GM12864 (cell line): ENCODE data around the gene UBA1.

Experiments used
- DNase-seq: peaks from one replicate; pipeline ENCODE4 v3.0.0-alpha.2; 2011; ENCODE audit warnings: low read depth
- H3K4me3 ChIP-seq: 2 replicates; pipeline ENCODE4 v1.5.1; 2011; ENCODE audit warnings: mild to moderate bottlenecking, low read depth, low read length, control low read depth
- CTCF ChIP-seq: IDR thresholded peaks from 2 replicates; pipeline ENCODE4 v1.5.1; 2011; ENCODE audit warnings: low read depth, mild to moderate bottlenecking, moderate library complexity, low read length, control low read depth, inconsistent platforms; ENCODE audit errors: missing control alignments

UBA1 gene

GRCh38 chrX:47174846-47175587, 18.6 kb upstream of the UBA1 start:
- DNase-seq = no peak
- H3K4me3 ChIP-seq = no peak overlapping the region
- no peak for TF ChIP-seq CTCF

- DNase-seq = no peak
- TF ChIP-seq CTCF = no peak
- no peak overlapping the region for H3K4me3 ChIP-seq
These were observed 18.0 kb upstream of the UBA1 start for GRCh38 chrX:47175588-47175980.

- no peak for DNase-seq
- TF ChIP-seq CTCF = no peak
- H3K4me3 ChIP-seq = no peak overlapping the region
These were observed 17.4 kb upstream of the UBA1 start for GRCh38 chrX:47176101-47176740.

- no peak overlapping the region for H3K4me3 ChIP-seq
- DNase-seq = no peak
- no peak for TF ChIP-seq CTCF
These were observed 16.6 kb upstream of the UBA1 start for GRCh38 chrX:47177079-47177478.

- no peak overlapping the region for H3K4me3 ChIP-seq
- no peak for TF ChIP-seq CTCF
- DNase-seq = no peak
These were observed 15.3 kb upstream of the UBA1 start for GRCh38 chrX:47178337-47178736.

- no peak for TF ChIP-seq CTCF
- no peak for DNase-seq
- H3K4me3 ChIP-seq = no peak overlapping the region
These were observed 14.3 kb upstream of the UBA1 start for GRCh38 chrX:47179221-47179927.
